H1 (cell line): ENCODE data around the gene TTC32. TPM values are rescaled to one million over a fixed set of nuclear protein-coding genes. Genes with fewer than 3 reads are reported as not detected.
A peak's percentile ranks its signal among the peaks of the same experiment; 100 is the strongest.

Experiments
- ATF2 ChIP-seq: IDR thresholded peaks from 2 replicates; pipeline ENCODE4 v1.6.1; 2012; ENCODE audit warnings: low read length, inconsistent platforms
- CBX8 ChIP-seq: fragments of 300-800, 300-1000 bp; sonication (generic); IDR thresholded peaks from 2 replicates; pipeline ENCODE4 v1.7.1; 2016; ENCODE audit warnings: low read depth, low read length, borderline replicate concordance
- CEBPB ChIP-seq: IDR thresholded peaks from 2 replicates; pipeline ENCODE4 v1.6.1; 2012; ENCODE audit warnings: low read depth, low read length
- CHD1 ChIP-seq: IDR thresholded peaks from 2 replicates; pipeline ENCODE4 v1.6.1; 2012; ENCODE audit warnings: low read depth, low read length, improper control_type of control experiment
- CHD2 ChIP-seq: IDR thresholded peaks from 2 replicates; pipeline ENCODE4 v1.6.1; 2012; ENCODE audit warnings: low read length, improper control_type of control experiment
- EGR1 ChIP-seq: IDR thresholded peaks from 2 replicates; pipeline ENCODE4 v1.6.1; 2011; ENCODE audit warnings: low read depth, low read length, borderline replicate concordance
- FOSL1 ChIP-seq: IDR thresholded peaks from 2 replicates; pipeline ENCODE4 v1.6.1; 2011; ENCODE audit warnings: mild to moderate bottlenecking, low read depth, low read length, moderate library complexity; ENCODE audit not compliant: insufficient read depth
- GTF2F1 ChIP-seq: IDR thresholded peaks from 2 replicates; pipeline ENCODE4 v1.6.1; 2012; ENCODE audit warnings: low read depth, low read length, improper control_type of control experiment, borderline replicate concordance
- HDAC6 ChIP-seq: IDR thresholded peaks from one replicate; pipeline ENCODE4 v1.7.1; 2012; ENCODE audit warnings: low read depth, mild to moderate bottlenecking, inconsistent platforms, low read length, moderate library complexity
- JUND ChIP-seq: IDR thresholded peaks from 2 replicates; pipeline ENCODE4 v1.6.1; 2011; ENCODE audit warnings: mild to moderate bottlenecking, improper control_type of control experiment, low read length
- KDM4A ChIP-seq: IDR thresholded peaks from one replicate; pipeline ENCODE4 v1.7.1; 2012; ENCODE audit warnings: low read depth, mild to moderate bottlenecking, moderate library complexity, low read length, inconsistent platforms; ENCODE audit not compliant: severe bottlenecking
- KDM5A ChIP-seq: fragments of 200-600 bp; IDR thresholded peaks from 2 replicates; pipeline ENCODE4 v1.7.1; 2012; ENCODE audit warnings: mild to moderate bottlenecking, low read length, inconsistent platforms, mixed read lengths
- MAFK ChIP-seq: IDR thresholded peaks from 2 replicates; pipeline ENCODE4 v1.6.1; 2012; ENCODE audit warnings: low read depth, mild to moderate bottlenecking, improper control_type of control experiment, low read length
- MAX ChIP-seq: IDR thresholded peaks from 2 replicates; pipeline ENCODE4 v1.6.1; 2012; ENCODE audit warnings: inconsistent platforms
- POLR2A ChIP-seq, 2 experiments: IDR thresholded peaks; 1 replicate in 1 of 2; 2 replicates in 1 of 2; pipeline ENCODE4 v1.6.1; 2011; ENCODE audit warnings: low read depth in 2 of 2, low read length in 2 of 2, mild to moderate bottlenecking in 2 of 2; ENCODE audit errors: control extremely low read depth in 1 of 2
- SP1 ChIP-seq: IDR thresholded peaks from 2 replicates; pipeline ENCODE4 v1.6.1; 2011; ENCODE audit warnings: low read depth, low read length
- SP4 ChIP-seq: IDR thresholded peaks from 2 replicates; pipeline ENCODE4 v1.6.1; 2012; ENCODE audit warnings: low read length, inconsistent platforms
- SRF ChIP-seq: IDR thresholded peaks from 2 replicates; pipeline ENCODE4 v1.6.1; 2011; ENCODE audit warnings: mild to moderate bottlenecking, low read depth, low read length, moderate library complexity
- SUZ12 ChIP-seq: fragments of 200-600 bp; sonication (generic); IDR thresholded peaks from 2 replicates; pipeline ENCODE4 v1.6.1; 2012; ENCODE audit warnings: mild to moderate bottlenecking, inconsistent platforms, low read length, moderate library complexity, mixed read lengths
- TAF1 ChIP-seq: IDR thresholded peaks from 2 replicates; pipeline ENCODE4 v1.6.1; 2011; ENCODE audit warnings: mild to moderate bottlenecking, low read depth, low read length
- TAF7 ChIP-seq: optimal IDR thresholded peaks from 2 replicates; pipeline ENCODE3; 2011; ENCODE audit warnings: low read depth, mild to moderate bottlenecking, inconsistent platforms, low read length, moderate library complexity, borderline replicate concordance
- TBP ChIP-seq: IDR thresholded peaks from 2 replicates; pipeline ENCODE4 v1.6.1; 2011; ENCODE audit warnings: low read depth, low read length, improper control_type of control experiment
- TCF12 ChIP-seq: IDR thresholded peaks from 2 replicates; pipeline ENCODE4 v1.6.1; 2011; ENCODE audit warnings: low read depth, mild to moderate bottlenecking, low read length
- TEAD4 ChIP-seq: IDR thresholded peaks from 2 replicates; pipeline ENCODE4 v1.6.1; 2012; ENCODE audit warnings: low read depth, low read length, inconsistent platforms, mixed read lengths
- polyA plus RNA-seq, 7 experiments: library from polyadenylated mRNA; depleted of rRNA in 3 of 7; stranded (reverse) in 5 of 7; unstranded in 2 of 7; fragments of >200 nt in 5 of 7; fragments of 200-250 nt in 2 of 7; gene quantifications; 1 replicate in 5 of 7; 2 replicates in 1 of 7; 4 replicates in 1 of 7; pipeline versions ENCODE4 v1.2.1 to v1.2.3, GENCODE V29; 2011 to 2013; ENCODE audit warnings: missing spikeins in 2 of 7, mixed read lengths in 2 of 7
- total RNA-seq: library from RNA; stranded (reverse); fragmentation: NEBNext Ultra II Directional; extraction: Animal tissue kit (Norgen Biotek cat#: 25700); gene quantifications from 2 replicates; pipeline ENCODE4 v1.2.1, GENCODE V29; 2021

Gene TTC32
- total and polyA plus RNA-seq, 2 of the 8 experiments (the other 6 are each of a cell fraction or from before 2014, with no cell fraction given): 6.8 to 8.7 TPM

GRCh38 chr2:19863303-19864041 is 38.3 kb downstream of the TTC32 start (continued):
- no peak; the same call in 1 of the 2 replicates for TF ChIP-seq SUZ12
- TF ChIP-seq TBP: peak; percentile 61; the same call in 1 of the 2 replicates
- TF ChIP-seq SP1: no peak
- TF ChIP-seq FOSL1: no peak
- TF ChIP-seq KDM5A: no peak; the same call in 1 of the 2 replicates
- TF ChIP-seq GTF2F1: no peak
- TF ChIP-seq MAX: no peak; the same call in none of the 2 replicates
- TF ChIP-seq EGR1: no peak
- no peak for TF ChIP-seq CBX8
- no peak for TF ChIP-seq SRF
- no peak for TF ChIP-seq HDAC6
- TF ChIP-seq POLR2A (IDR thresholded peaks at IDR 0.05; ENCODE audit: control extremely low read depth in 1 of 2, low read depth in 2 of 2, low read length in 2 of 2): no peak; a peak in 1 of 3 replicates
- TF ChIP-seq JUND: peak; percentile 68; the same call in 1 of the 2 replicates
- TF ChIP-seq MAFK: no peak
- TF ChIP-seq SP4: no peak
- 0 out of 2 replicates have a peak, but pooled peaks have one; percentile 34 for TF ChIP-seq TAF1
- TF ChIP-seq CHD1: no peak
- TF ChIP-seq ATF2: 0 out of 2 replicates have a peak, but pooled peaks have one; percentile 34
- TF ChIP-seq TAF7: no peak
- 0 out of 2 replicates have a peak, but pooled peaks have one; percentile 16 for TF ChIP-seq CEBPB
- TF ChIP-seq CHD2: no peak
- 0 out of 2 replicates have a peak, but pooled peaks have one; percentile 56 for TF ChIP-seq TCF12
- TF ChIP-seq KDM4A: peak; percentile 77
- no peak for TF ChIP-seq TEAD4
